K562 (cell line): ENCODE measurements around the gene TNPO3. TPM values are rescaled to one million over a fixed set of nuclear protein-coding genes. Genes with fewer than 3 reads are reported as not detected.

ENCODE experiments used
- ARHGAP35 ChIP-seq: fragments of 450-650 bp; IDR thresholded peaks from 2 replicates; pipeline ENCODE4 v1.6.1; 2018; ENCODE audit not compliant: partially characterized antibody
- CBFA2T3 ChIP-seq: fragments of 450-650 bp; IDR thresholded peaks from 2 replicates; pipeline ENCODE4 v1.6.1; 2017
- CCAR2 ChIP-seq: fragments of 200-400 bp; formaldehyde crosslinking; IDR thresholded peaks from 2 replicates; pipeline ENCODE4 v1.6.1; 2017; ENCODE audit warnings: mild to moderate bottlenecking, low read depth, low read length
- CXXC5 ChIP-seq: fragments of 250-450 bp; sonication (Bioruptor Pico); IDR thresholded peaks from 2 replicates; pipeline ENCODE4 v1.8.0; 2022; ENCODE audit warnings: inconsistent platforms, mild to moderate bottlenecking, moderate library complexity
- EP300 ChIP-seq: IDR thresholded peaks from 2 replicates; pipeline ENCODE4 v1.6.1; 2012; ENCODE audit warnings: low read length, improper control_type of control experiment
- FOXJ3 ChIP-seq: sonication (generic); formaldehyde crosslinking; IDR thresholded peaks from 2 replicates; pipeline ENCODE4 v1.4.0; 2020; ENCODE audit warnings: mild to moderate bottlenecking, missing genetic modification reagents
- GTF2E2 ChIP-seq: fragments of 200-800 bp; sonication (Bioruptor generic); IDR thresholded peaks from 2 replicates; pipeline ENCODE4 v1.6.1; 2016; ENCODE audit warnings: missing genetic modification characterization, missing compliant biosample characterization
- HNRNPLL ChIP-seq: fragments of 200-400 bp; formaldehyde crosslinking; IDR thresholded peaks from 2 replicates; pipeline ENCODE4 v1.6.1; 2017; ENCODE audit warnings: low read length, low read depth, mild to moderate bottlenecking; ENCODE audit not compliant: poor library complexity, severe bottlenecking
- L3MBTL2 ChIP-seq: fragments of 450-650 bp; IDR thresholded peaks from 2 replicates; pipeline ENCODE4 v1.6.1; 2016; ENCODE audit warnings: mild to moderate bottlenecking, moderate library complexity
- LARP7 ChIP-seq: fragments of 450-650 bp; IDR thresholded peaks from 2 replicates; pipeline ENCODE4 v1.6.1; 2016
- MEF2A ChIP-seq: IDR thresholded peaks from 2 replicates; pipeline ENCODE4 v1.6.1; 2011; ENCODE audit warnings: low read depth, mild to moderate bottlenecking, low read length, moderate library complexity; ENCODE audit not compliant: control insufficient read depth
- MEIS2 ChIP-seq: fragments of 450-650 bp; IDR thresholded peaks from 2 replicates; pipeline ENCODE4 v1.6.1; 2014; ENCODE audit warnings: mild to moderate bottlenecking; ENCODE audit not compliant: partially characterized antibody
- NR2C1 ChIP-seq, 2 experiments: fragments of 450-650 bp; IDR thresholded peaks; 2 replicates each; pipeline ENCODE4 v1.6.1; 2017; ENCODE audit warnings: mild to moderate bottlenecking in 2 of 2, antibody characterized with exemption in 1 of 2, inconsistent platforms in 1 of 2, missing compliant biosample characterization in 1 of 2, missing genetic modification characterization in 1 of 2
- POLR2AphosphoS2 ChIP-seq: IDR thresholded peaks from 2 replicates; pipeline ENCODE4 v1.6.1; 2012; ENCODE audit warnings: low read length, improper control_type of control experiment
- SIRT6 ChIP-seq: IDR thresholded peaks from one replicate; pipeline ENCODE4 v1.6.1; 2012; ENCODE audit warnings: low read depth, mild to moderate bottlenecking, control low read depth, inconsistent platforms, low read length, moderate library complexity
- SP2 ChIP-seq: IDR thresholded peaks from 2 replicates; pipeline ENCODE4 v1.6.1; 2011; ENCODE audit warnings: mild to moderate bottlenecking, low read depth, low read length, moderate library complexity; ENCODE audit not compliant: poor library complexity, severe bottlenecking; ENCODE audit errors: extremely low read depth
- TEAD4 ChIP-seq, 2 experiments: sonication (generic) in 1 of 2; formaldehyde crosslinking in 1 of 2; IDR thresholded peaks; 2 replicates each; pipeline versions ENCODE4 v1.6.1 to v1.8.0; 2012 to 2022; ENCODE audit warnings: borderline replicate concordance in 1 of 2, inconsistent platforms in 1 of 2, low read length in 1 of 2, mild to moderate bottlenecking in 1 of 2, missing genetic modification reagents in 1 of 2
- WHSC1 ChIP-seq: IDR thresholded peaks from one replicate; pipeline ENCODE4 v1.6.1; 2012; ENCODE audit warnings: low read length, control low read depth, inconsistent platforms
- ZNF23 ChIP-seq: fragments of 250-450 bp; sonication (Bioruptor Pico); IDR thresholded peaks from 2 replicates; pipeline ENCODE4 v1.4.0; 2020; ENCODE audit warnings: mild to moderate bottlenecking
- ZNF830 ChIP-seq: fragments of 250-450 bp; sonication (Bioruptor Pico); IDR thresholded peaks from 2 replicates; pipeline ENCODE4 v1.5.0; 2021; ENCODE audit warnings: mild to moderate bottlenecking
- polyA plus RNA-seq, 8 experiments: library from polyadenylated mRNA; depleted of rRNA in 4 of 8; stranded (reverse) in 5 of 8; unstranded in 3 of 8; fragments of >200 nt; fragmentation: Nextera tagmentation in 2 of 8; fragmentation: Illumina TruSeq in 1 of 8; extraction: Ambion mirVana in 2 of 8; extraction: Trizol in 1 of 8; gene quantifications; 2 replicates each; pipeline versions ENCODE4 v1.2.1 to v1.2.3, GENCODE V29; 2011 to 2014; ENCODE audit warnings: inconsistent platforms in 1 of 8, missing spikeins in 1 of 8
- total RNA-seq, 7 experiments: library from RNA; depleted of rRNA in 6 of 7; stranded (reverse); fragments of >200 nt in 6 of 7; fragmentation: Illumina TruSeq in 2 of 7; extraction: Trizol in 2 of 7; gene quantifications; 2 replicates each; pipeline versions ENCODE4 v1.2.1 to v1.2.3, GENCODE V29; 2011 to 2021; ENCODE audit warnings: low replicate concordance in 1 of 7
- TF ChIP-seq, protein P1 (sequence below): fragments of 150-350 bp; IDR thresholded peaks from 2 replicates; pipeline ENCODE4 v1.6.1; 2014; ENCODE audit warnings: low read depth, mild to moderate bottlenecking, low read length, borderline replicate concordance
- TF ChIP-seq, protein P2 (sequence below), 2 experiments: IDR thresholded peaks; 2 replicates each; pipeline ENCODE4 v1.6.1; 2011; ENCODE audit warnings: borderline replicate concordance in 1 of 2, control low read depth in 1 of 2, low read depth in 1 of 2, low read length in 1 of 2, mild to moderate bottlenecking in 1 of 2, mixed read lengths in 1 of 2, moderate library complexity in 1 of 2; ENCODE audit not compliant: insufficient read depth in 1 of 2, insufficient read length in 1 of 2, poor library complexity in 1 of 2, severe bottlenecking in 1 of 2; ENCODE audit errors: extremely low read depth in 1 of 2

Gene TNPO3
- total and polyA plus RNA-seq, 9 of the 15 experiments (the other 6 are each of a cell fraction or from before 2014, with no cell fraction given) = 35.8 to 125 (median 110) TPM

DNA sequence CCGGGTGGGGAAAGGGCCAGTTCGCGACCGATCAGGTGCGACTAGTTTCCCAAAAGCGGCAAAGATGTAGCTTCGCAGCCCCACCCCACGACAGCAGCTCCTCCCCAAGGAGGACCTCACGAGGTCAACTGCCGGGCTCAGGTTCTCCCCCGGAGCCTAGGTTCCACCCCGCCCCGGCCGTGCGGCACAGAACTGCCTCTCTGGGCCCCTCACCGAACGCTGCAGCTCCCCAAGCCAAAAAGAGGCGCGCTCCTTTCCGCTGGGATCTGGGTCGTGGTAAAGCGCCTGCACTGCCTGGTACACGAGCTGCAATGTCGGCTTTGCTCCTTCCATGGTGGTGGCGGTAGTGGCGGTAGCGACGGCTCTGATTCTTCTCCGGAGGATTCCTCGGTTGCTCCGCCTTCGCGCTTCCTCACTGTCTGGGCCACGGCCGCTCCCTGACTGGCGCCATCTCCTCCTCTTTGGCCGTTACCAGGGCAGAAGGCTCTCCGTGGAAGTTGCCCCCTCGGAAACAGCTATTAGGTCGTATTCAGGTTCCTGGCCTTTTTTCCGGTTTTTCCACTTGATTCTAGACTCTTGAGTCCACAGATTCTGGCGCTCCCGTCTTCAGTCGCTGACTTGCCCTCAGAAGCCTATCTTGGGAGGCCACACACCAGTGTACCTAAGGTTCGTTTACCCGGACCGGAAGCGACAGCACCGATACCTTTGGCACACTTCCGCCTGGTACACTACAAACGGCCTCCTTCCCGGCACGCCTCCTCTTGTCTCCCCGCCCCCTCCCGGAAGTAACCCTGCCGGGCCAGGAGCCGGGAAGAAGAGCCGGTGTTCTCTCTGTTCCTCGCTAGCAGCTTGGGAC is at the start of gene TNPO3 (continued):
- peak; percentile 98 for TF ChIP-seq GTF2E2 (tag)
- TF ChIP-seq NR2C1 (IDR thresholded peaks at IDR 0.05) = peak; percentile 94
- peak; percentile 92 for TF ChIP-seq NR2C1 (tag; IDR thresholded peaks at IDR 0.05)
- no peak for TF ChIP-seq SP2
- TF ChIP-seq L3MBTL2 = peak; percentile 80
- peak; percentile 78 for TF ChIP-seq HNRNPLL
- TF ChIP-seq ZNF830 = peak; percentile 94
- TF ChIP-seq LARP7 = peak; percentile 85
- TF ChIP-seq CCAR2 = no peak
- TF ChIP-seq POLR2AphosphoS2 = peak; percentile 77; the same call in 1 of the 2 replicates
- TF ChIP-seq MEF2A = 0 out of 2 replicates have a peak, but pooled peaks have one; percentile 45
- TF ChIP-seq, protein P1, sequence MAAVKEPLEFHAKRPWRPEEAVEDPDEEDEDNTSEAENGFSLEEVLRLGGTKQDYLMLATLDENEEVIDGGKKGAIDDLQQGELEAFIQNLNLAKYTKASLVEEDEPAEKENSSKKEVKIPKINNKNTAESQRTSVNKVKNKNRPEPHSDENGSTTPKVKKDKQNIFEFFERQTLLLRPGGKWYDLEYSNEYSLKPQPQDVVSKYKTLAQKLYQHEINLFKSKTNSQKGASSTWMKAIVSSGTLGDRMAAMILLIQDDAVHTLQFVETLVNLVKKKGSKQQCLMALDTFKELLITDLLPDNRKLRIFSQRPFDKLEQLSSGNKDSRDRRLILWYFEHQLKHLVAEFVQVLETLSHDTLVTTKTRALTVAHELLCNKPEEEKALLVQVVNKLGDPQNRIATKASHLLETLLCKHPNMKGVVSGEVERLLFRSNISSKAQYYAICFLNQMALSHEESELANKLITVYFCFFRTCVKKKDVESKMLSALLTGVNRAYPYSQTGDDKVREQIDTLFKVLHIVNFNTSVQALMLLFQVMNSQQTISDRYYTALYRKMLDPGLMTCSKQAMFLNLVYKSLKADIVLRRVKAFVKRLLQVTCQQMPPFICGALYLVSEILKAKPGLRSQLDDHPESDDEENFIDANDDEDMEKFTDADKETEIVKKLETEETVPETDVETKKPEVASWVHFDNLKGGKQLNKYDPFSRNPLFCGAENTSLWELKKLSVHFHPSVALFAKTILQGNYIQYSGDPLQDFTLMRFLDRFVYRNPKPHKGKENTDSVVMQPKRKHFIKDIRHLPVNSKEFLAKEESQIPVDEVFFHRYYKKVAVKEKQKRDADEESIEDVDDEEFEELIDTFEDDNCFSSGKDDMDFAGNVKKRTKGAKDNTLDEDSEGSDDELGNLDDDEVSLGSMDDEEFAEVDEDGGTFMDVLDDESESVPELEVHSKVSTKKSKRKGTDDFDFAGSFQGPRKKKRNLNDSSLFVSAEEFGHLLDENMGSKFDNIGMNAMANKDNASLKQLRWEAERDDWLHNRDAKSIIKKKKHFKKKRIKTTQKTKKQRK = no peak
- TF ChIP-seq EP300 = peak; percentile 70
- TF ChIP-seq SIRT6 = peak; percentile 50
- TF ChIP-seq ZNF23 (CRISPR knock-in tag) = no peak
- TF ChIP-seq MEIS2 = no peak
- no peak for TF ChIP-seq ARHGAP35
- peak; percentile 90 for TF ChIP-seq CXXC5 (CRISPR knock-in tag)
- no peak for TF ChIP-seq FOXJ3 (CRISPR knock-in tag)
- TF ChIP-seq, protein P2, sequence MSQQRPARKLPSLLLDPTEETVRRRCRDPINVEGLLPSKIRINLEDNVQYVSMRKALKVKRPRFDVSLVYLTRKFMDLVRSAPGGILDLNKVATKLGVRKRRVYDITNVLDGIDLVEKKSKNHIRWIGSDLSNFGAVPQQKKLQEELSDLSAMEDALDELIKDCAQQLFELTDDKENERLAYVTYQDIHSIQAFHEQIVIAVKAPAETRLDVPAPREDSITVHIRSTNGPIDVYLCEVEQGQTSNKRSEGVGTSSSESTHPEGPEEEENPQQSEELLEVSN (IDR thresholded peaks at IDR 0.05; ENCODE audit: borderline replicate concordance in 1 of 2, extremely low read depth in 1 of 2, insufficient read depth in 1 of 2, insufficient read length in 1 of 2, low read depth in 1 of 2, low read length in 1 of 2, poor library complexity in 1 of 2, severe bottlenecking in 1 of 2) = peak; percentile 64 to 80
- TF ChIP-seq WHSC1 = no peak
- peak; percentile 42; the same call in 1 of the 2 replicates for TF ChIP-seq TEAD4 (IDR thresholded peaks at IDR 0.05; ENCODE audit: low read length)
- no peak; the same call in 1 of the 2 replicates for TF ChIP-seq TEAD4 (CRISPR knock-in tag; IDR thresholded peaks at IDR 0.05; ENCODE audit: borderline replicate concordance)
- 0 out of 2 replicates have a peak, but pooled peaks have one; percentile 25 for TF ChIP-seq CBFA2T3
